Neutrophil (primary cell): ENCODE results near the gene GAK.

Source experiments
- H3K27ac ChIP-seq: fragments of 200-600 bp; sonication (generic); 2 replicates; pipeline ENCODE4 v1.5.1; 2016; ENCODE audit warnings: mild to moderate bottlenecking, moderate library complexity
- H3K27me3 ChIP-seq: fragments of 200-600 bp; sonication (generic); 2 replicates; pipeline ENCODE4 v1.6.0; 2016; ENCODE audit warnings: mild to moderate bottlenecking
- H3K36me3 ChIP-seq: fragments of 200-600 bp; sonication (generic); 2 replicates; pipeline ENCODE4 v1.5.1; 2017
- H3K4me1 ChIP-seq, 2 experiments: fragments of 200-600 bp in 1 of 2; sonication (generic) in 1 of 2; 1 replicate in 1 of 2; 2 replicates in 1 of 2; pipeline versions ENCODE4 v1.5.1 to v1.6.1; 2013 to 2016; ENCODE audit warnings: low read depth in 1 of 2, low read length in 1 of 2, mild to moderate bottlenecking in 1 of 2, moderate library complexity in 1 of 2; ENCODE audit not compliant: control insufficient read depth in 1 of 2, insufficient read depth in 1 of 2
- H3K4me3 ChIP-seq, 2 experiments: fragments of 200-600 bp in 1 of 2; sonication (generic) in 1 of 2; 1 replicate in 1 of 2; 2 replicates in 1 of 2; pipeline ENCODE4 v1.5.1; 2013 to 2016; ENCODE audit warnings: low read depth in 1 of 2, low read length in 1 of 2, mild to moderate bottlenecking in 1 of 2, moderate library complexity in 1 of 2
- H3K9me3 ChIP-seq: fragments of 200-600 bp; sonication (generic); 2 replicates; pipeline ENCODE4 v1.5.1; 2016
- TF ChIP-seq, protein P1 (sequence below): fragments of 200-600 bp; sonication (generic); IDR thresholded peaks from 2 replicates; pipeline ENCODE4 v1.5.1; 2016; ENCODE audit warnings: antibody characterized with exemption

Gene GAK

DNA sequence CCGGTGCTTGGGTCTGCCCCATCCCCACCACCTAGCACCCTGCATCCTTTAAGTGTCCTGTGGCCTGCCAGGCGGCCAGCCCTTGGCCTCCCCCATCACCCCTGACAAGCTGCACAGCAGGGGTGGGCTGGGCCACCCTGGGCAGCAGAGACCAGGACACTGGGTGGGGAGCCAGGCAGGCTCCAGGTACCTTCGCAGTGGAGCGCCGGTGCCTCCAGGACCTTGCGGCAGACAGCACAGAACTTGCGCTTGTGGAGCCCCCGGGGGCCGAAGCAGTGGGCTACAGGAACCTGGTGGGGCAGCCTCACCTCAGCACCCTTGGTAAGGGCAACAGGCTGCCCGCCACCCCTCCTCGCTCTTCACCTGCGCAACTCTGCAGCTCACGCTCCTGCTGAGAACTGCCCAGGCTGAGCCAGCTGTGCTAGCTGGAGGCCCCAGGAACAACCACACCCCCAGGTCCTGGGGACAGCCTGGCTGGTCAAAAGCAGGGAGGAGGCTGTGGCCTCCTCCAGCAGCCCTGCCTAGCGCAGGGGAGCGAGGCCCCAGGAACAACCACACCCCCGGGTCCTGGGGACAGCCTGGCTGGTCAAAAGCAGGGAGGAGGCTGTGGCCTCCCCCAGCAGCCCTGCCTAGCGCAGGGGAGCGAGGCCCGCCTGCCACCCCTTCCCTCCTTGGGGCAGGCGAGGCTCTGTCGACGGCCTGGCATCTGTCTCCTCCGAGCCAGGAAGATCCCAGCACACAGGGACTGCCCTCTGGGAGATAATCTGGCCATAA lies 36.7 kb upstream of the GAK start:
- Histone ChIP-seq H3K4me3 (no peak overlapping the region), H3K27me3 (peaks cover 66% of the 10 kb centered on the region), H3K9me3 (no peaks in the 10 kb centered on the region), H3K27ac (no peak overlapping the region), H3K36me3 (peaks cover 39% of the 10 kb centered on the region), H3K4me1 (peaks cover 8 to 14% of the 10 kb centered on the region in 2 experiments)
- TF ChIP-seq, protein P1, sequence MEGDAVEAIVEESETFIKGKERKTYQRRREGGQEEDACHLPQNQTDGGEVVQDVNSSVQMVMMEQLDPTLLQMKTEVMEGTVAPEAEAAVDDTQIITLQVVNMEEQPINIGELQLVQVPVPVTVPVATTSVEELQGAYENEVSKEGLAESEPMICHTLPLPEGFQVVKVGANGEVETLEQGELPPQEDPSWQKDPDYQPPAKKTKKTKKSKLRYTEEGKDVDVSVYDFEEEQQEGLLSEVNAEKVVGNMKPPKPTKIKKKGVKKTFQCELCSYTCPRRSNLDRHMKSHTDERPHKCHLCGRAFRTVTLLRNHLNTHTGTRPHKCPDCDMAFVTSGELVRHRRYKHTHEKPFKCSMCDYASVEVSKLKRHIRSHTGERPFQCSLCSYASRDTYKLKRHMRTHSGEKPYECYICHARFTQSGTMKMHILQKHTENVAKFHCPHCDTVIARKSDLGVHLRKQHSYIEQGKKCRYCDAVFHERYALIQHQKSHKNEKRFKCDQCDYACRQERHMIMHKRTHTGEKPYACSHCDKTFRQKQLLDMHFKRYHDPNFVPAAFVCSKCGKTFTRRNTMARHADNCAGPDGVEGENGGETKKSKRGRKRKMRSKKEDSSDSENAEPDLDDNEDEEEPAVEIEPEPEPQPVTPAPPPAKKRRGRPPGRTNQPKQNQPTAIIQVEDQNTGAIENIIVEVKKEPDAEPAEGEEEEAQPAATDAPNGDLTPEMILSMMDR, result no peak

DNA sequence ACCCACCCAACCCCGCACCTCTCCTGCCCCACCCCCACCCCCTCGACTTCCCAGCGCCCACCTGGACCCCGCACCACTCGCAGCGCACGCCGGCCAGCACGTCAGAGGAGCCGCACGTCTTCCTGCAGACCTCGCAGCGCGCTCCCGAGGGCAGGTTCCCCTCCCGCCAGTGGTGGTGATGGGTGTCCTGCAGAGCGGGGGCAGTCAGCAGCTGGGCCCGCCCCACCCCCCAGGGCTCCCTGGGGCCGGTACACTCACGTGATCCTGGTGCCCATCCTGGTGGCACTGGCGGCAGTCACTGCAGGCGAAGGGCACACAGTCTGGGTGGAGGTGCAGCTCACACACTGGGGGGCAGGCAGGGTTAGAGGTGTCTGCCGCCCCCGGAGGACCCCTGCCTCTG lies 36.1 kb upstream of the GAK start:
- H3K4me1 ChIP-seq, result peaks cover 8 to 11% of the 10 kb centered on the region in 2 experiments
- H3K36me3 ChIP-seq, result peaks cover 44% of the 10 kb centered on the region

DNA sequence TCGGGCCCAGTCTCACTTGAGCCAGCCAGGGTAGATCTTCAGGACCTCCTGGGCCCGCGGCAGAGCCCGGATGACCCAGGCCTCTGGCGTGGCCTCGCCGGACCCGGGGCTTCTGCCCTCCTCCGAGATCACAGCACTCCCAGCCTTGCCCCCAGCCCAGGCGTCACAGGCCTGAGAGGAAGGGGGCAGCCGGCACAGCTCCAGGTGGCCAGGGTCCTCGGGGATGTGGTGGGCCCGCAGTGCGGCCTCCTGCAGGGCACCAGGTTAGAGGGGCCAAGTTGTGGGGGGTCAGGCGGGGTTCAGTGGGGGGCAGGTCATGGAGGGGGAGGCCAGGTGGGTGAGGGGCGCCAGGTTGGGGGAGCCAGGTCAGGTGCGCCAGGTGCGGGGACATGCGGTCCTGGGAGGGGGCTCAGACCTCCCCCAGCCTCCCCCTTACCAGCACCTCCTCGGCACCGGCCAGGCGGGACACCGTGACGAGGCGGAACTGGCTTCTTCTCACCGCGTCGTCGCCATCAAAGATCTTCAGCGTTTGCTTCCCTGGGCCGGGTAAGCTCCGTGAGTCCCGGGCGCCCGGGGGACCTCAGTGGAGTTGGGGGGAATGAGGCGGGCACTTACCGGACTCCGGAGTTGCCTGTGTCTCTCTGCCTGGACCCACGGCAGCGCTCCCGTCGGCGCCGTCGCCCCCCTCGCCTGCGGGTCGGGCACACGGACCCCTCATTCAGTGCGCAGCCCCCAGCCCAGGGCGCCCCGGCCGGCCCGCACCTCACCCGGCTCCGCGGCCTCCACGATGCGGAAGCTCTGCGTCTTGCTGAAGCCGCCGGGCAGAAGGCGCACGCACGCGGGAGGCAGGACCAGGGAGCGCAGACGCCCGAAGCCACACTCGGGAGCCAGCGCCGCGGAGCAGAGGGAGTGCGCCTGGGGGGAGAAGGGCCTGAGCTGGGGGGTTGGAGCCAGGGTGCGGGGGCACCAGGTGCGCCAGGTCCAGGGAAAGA lies 35.3 kb upstream of the GAK start:
- peaks cover 53% of the 10 kb centered on the region for H3K36me3 ChIP-seq
- H3K4me3 ChIP-seq, result no peak overlapping the region
- H3K4me1 ChIP-seq, result peaks cover 3 to 5% of the 10 kb centered on the region in 2 experiments

More for the DNA sequence above, 36.1 kb upstream of the GAK start:
- Histone ChIP-seq H3K27me3 (peaks cover 64% of the 10 kb centered on the region), H3K27ac (no peak overlapping the region), H3K9me3 (no peaks in the 10 kb centered on the region), H3K4me3 (no peak overlapping the region)
- TF ChIP-seq, protein P1, result no peak

DNA sequence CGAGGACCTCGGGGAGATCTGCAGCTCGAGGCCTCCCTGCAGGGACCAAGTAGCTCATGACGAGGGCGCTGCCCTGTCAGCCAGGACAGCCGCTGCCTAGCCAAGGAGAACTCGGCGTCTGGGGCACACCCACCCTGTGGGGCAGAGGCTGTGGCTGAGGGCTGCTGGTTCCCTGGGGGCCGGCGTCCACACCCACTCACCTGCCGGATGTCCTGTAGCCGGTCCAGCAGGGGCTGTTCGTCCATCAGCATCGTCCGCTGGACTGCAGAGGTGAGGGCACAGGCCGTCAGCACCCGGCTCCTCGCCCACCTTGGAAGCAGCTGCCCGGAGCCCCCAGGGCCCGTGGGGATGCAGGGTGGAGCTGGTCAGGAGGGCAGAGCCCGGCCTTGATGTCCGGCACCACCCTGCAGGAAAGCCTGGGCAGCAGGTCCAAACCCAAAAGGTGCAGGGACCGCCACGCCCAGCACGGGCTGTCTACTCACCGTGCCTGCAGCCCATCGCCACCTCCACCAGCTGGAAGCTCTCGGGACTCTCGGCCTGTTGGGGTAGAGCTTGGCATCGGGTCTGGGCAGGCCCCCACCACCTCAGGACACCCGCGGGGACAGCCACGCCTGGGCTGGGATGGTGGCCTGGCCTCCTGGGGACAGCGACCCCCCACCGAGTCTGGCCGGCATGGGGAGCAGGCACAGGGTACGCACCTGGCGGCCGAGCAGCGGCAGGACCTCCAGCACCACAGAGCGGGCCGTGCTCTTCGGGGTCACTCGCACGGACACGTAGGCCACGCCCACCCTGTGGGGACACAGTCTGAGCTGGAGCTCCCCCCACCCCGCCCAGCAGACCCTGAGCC lies 34.4 kb upstream of the GAK start:
- Histone ChIP-seq H3K36me3 (peaks cover 62% of the 10 kb centered on the region), H3K4me3 (no peak overlapping the region), H3K27ac (no peak overlapping the region), H3K9me3 (no peaks in the 10 kb centered on the region), H3K27me3 (peaks cover 49% of the 10 kb centered on the region), H3K4me1 (no peaks in the 10 kb centered on the region)
- TF ChIP-seq, protein P1, result no peak

More for the DNA sequence above, 35.3 kb upstream of the GAK start:
- Histone ChIP-seq H3K27me3 (peaks cover 58% of the 10 kb centered on the region), H3K9me3 (no peaks in the 10 kb centered on the region), H3K27ac (no peak overlapping the region)
- TF ChIP-seq, protein P1, result no peak

DNA sequence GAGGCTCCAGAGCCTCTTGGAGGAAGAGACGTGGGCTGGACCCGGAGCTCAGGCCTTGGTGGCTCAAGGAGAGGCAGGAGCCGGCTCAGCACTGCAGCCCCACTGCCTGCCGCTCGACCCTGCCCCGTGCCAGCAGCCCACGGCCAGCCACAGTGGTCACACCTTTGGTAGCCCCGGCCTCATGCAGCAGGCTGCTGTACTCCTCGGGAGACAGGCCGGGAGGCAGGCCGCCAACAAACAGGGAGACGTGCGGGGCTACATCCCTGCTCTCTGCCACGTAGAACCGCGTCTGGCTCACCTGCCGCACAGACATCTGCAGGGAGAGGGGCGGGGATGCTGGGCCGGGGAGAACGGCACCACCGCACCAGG lies 33.6 kb upstream of the GAK start:
- H3K4me1 ChIP-seq, result no peaks in the 10 kb centered on the region
- TF ChIP-seq, protein P1, result no peak
- H3K27ac ChIP-seq, result no peak overlapping the region
- H3K27me3 ChIP-seq, result peaks cover 41% of the 10 kb centered on the region
- H3K36me3 ChIP-seq, result peaks cover 69% of the 10 kb centered on the region
- no peaks in the 10 kb centered on the region for H3K9me3 ChIP-seq
- H3K4me3 ChIP-seq, result no peak overlapping the region
